Panc1 (cell line): ENCODE data around the gene PCSK2. TPM values are rescaled to one million over a fixed set of nuclear protein-coding genes. Genes with fewer than 3 reads are reported as not detected.

Source experiments
- ATAC-seq: fragments of 200-7000 bp; cut with Tn5 transposase; 2 replicates; pipeline ENCODE4 v1.9.1; 2020; ENCODE audit warnings: mild to moderate bottlenecking, moderate library complexity
- BruUV-seq: library from RNA; stranded (reverse); fragments of 400-500 nt; replicated peaks from 2 replicates; lab custom pipeline; 2021; lab: Mats Ljungman, UMichigan
- CTCF ChIA-PET: fragments of 300-600 bp; sonication (Branson Sonifier 250); formaldehyde crosslinking; loops from one replicate; lab custom pipeline; 2022; ENCODE audit warnings: antibody characterized with exemption; lab: Charles Lee
- POLR2A ChIA-PET: fragments of 300-600 bp; sonication (Branson Sonifier 250); formaldehyde crosslinking; loops from one replicate; lab custom pipeline; 2022; ENCODE audit warnings: antibody characterized with exemption; lab: Charles Lee
- DNase-seq: peaks from one replicate; pipeline ENCODE4 v3.0.0-alpha.2; 2010; ENCODE audit warnings: low read depth, low spot score
- H3K27ac ChIP-seq: 2 replicates; pipeline ENCODE4 v1.5.1; 2011; ENCODE audit warnings: mild to moderate bottlenecking, low read length, inconsistent platforms
- H3K27me3 ChIP-seq: fragments of 200-500 bp; sonication (Bioruptor generic); 2 replicates; pipeline ENCODE4 v1.6.0; 2014; ENCODE audit warnings: low read length, inconsistent platforms; ENCODE audit not compliant: control insufficient read depth, insufficient read depth
- H3K36me3 ChIP-seq: fragments of 200-500 bp; sonication (Bioruptor generic); 2 replicates; pipeline ENCODE4 v1.5.1; 2014; ENCODE audit warnings: inconsistent platforms, mild to moderate bottlenecking, low read length, moderate library complexity; ENCODE audit not compliant: control insufficient read depth, insufficient read depth
- H3K4me1 ChIP-seq: 2 replicates; pipeline ENCODE4 v1.5.1; 2011; ENCODE audit warnings: inconsistent platforms, mild to moderate bottlenecking, low read length, moderate library complexity; ENCODE audit not compliant: control insufficient read depth, insufficient read depth
- H3K4me3 ChIP-seq, 2 experiments: 2 replicates each; pipeline ENCODE4 v1.5.1; 2011 to 2012; ENCODE audit warnings: low read depth in 2 of 2, low read length in 2 of 2, mild to moderate bottlenecking in 2 of 2, inconsistent platforms in 1 of 2, moderate library complexity in 1 of 2
- H3K9me3 ChIP-seq: fragments of 200-500 bp; sonication (Bioruptor generic); 2 replicates; pipeline ENCODE4 v1.5.1; 2014; ENCODE audit warnings: low read depth, mild to moderate bottlenecking, inconsistent platforms, low read length, moderate library complexity; ENCODE audit not compliant: control insufficient read depth, insufficient read depth
- CTCF ChIP-seq: fragments of 450-650 bp; IDR thresholded peaks from 2 replicates; pipeline ENCODE4 v1.5.1; 2017; ENCODE audit warnings: mild to moderate bottlenecking
- POLR2AphosphoS5 ChIP-seq: IDR thresholded peaks from 2 replicates; pipeline ENCODE4 v1.6.1; 2012; ENCODE audit warnings: mild to moderate bottlenecking, low read depth, low read length, moderate library complexity
- REST ChIP-seq, 2 experiments: IDR thresholded peaks; 2 replicates each; pipeline ENCODE4 v1.6.1; 2011 to 2012; ENCODE audit warnings: low read depth in 2 of 2, control low read depth in 1 of 2, low read length in 1 of 2, mild to moderate bottlenecking in 1 of 2, moderate library complexity in 1 of 2; ENCODE audit not compliant: insufficient read depth in 1 of 2
- SIN3A ChIP-seq: IDR thresholded peaks from 2 replicates; pipeline ENCODE4 v1.6.1; 2012; ENCODE audit warnings: low read depth, mild to moderate bottlenecking, low read length, moderate library complexity, borderline replicate concordance; ENCODE audit not compliant: insufficient read depth
- TCF7L2 ChIP-seq: IDR thresholded peaks from 2 replicates; pipeline ENCODE4 v1.6.1; 2011; ENCODE audit warnings: mild to moderate bottlenecking, low read depth, low read length, inconsistent platforms
- in situ Hi-C: cut with HindIII; loops from 2 replicates; pipeline ENCODE4 v1.10.0; 2016; ENCODE audit warnings: low sequenced_read_pairs, low pct_unique_long_range_greater_than_20kb
- intact Hi-C: fragments of 100-400 bp; cut with micrococcal nuclease; formaldehyde crosslinking; loops from one replicate; pipeline ENCODE4 v1.10.0; 2022; ENCODE audit not compliant: unreplicated experiment
- total RNA-seq: library from RNA; stranded (reverse); gene quantifications from one replicate; pipeline ENCODE4 v1.2.1, GENCODE V29; 2021; ENCODE audit not compliant: unreplicated experiment

The PCSK2 gene
- total RNA-seq, 1 experiment from 2014 or later = not detected

GRCh38 chr20:17504066-17504897 is 277.4 kb downstream of the PCSK2 start:
- POLR2A ChIA-PET = no interaction called here
- TF ChIP-seq CTCF (no peak), POLR2AphosphoS5 (no peak), REST (IDR thresholded peaks at IDR 0.05; ENCODE audit: insufficient read depth in 1 of 2, low read depth in 2 of 2, low read length in 1 of 2) (no peak), TCF7L2 (no peak), SIN3A (no peak)
- Histone ChIP-seq H3K27me3 (no peaks in the 10 kb centered on the region), H3K9me3 (no peaks in the 10 kb centered on the region), H3K4me1 (peaks cover 13% of the 10 kb centered on the region; the same call in 1 of the 2 replicates), H3K4me3 (peak overlapping the region; percentile 36 to 54), H3K27ac (peak overlapping the region; percentile 79), H3K36me3 (no peaks in the 10 kb centered on the region)
- ATAC-seq (peak; percentile 75), DNase-seq (no peak)
- intact Hi-C loops (loop anchor here (10.0 kb wide), 1 partner anchor 491 kb away; no protein-coding TSS in a partner anchor), in situ Hi-C loops (no loop called here)
- no TSS peak for BruUV-seq
- CTCF ChIA-PET = interaction anchor here (0.6 to 1.8 kb wide), 7 partner anchors 9 to 463 kb away, joined by 4 to 7 read pairs (median 5); no protein-coding TSS in a partner anchor

- intact Hi-C loops = loop anchor here (1.0 to 10.0 kb wide), 4 partner anchors 112 to 490 kb away; no protein-coding TSS in a partner anchor
- in situ Hi-C loops = no loop called here
- ChIA-PET POLR2A (no interaction called here), CTCF (interaction anchor here (0.6 to 1.8 kb wide), 7 partner anchors 10 to 178 kb away, joined by 4 to 7 read pairs (median 5); no protein-coding TSS in a partner anchor)
- BruUV-seq = no TSS peak
- H3K4me3 ChIP-seq = peak overlapping the region; percentile 36 to 54
- H3K9me3 ChIP-seq = no peaks in the 10 kb centered on the region
- no peaks in the 10 kb centered on the region for H3K27me3 ChIP-seq
- no peaks in the 10 kb centered on the region for H3K36me3 ChIP-seq
- peak; percentile 90 for ATAC-seq
- peaks cover 13% of the 10 kb centered on the region; the same call in 1 of the 2 replicates for H3K4me1 ChIP-seq
- peak overlapping the region; percentile 79 for H3K27ac ChIP-seq
- no peak for TF ChIP-seq POLR2AphosphoS5
- no peak for TF ChIP-seq TCF7L2
- peak; percentile 76 for TF ChIP-seq CTCF
- TF ChIP-seq SIN3A = no peak
- peak; percentile 47 for DNase-seq
Observed at GRCh38 chr20:17504898-17505635, 278.2 kb downstream of the PCSK2 start.
